Endodermal cell (in vitro differentiated cells): ENCODE data around the gene FLCN. TPM values are rescaled to one million over a fixed set of nuclear protein-coding genes. Genes with fewer than 3 reads are reported as not detected.

Experiments used
- DNase-seq: peaks from one replicate; pipeline ENCODE4 v3.0.0-alpha.2; 2017
- H3K27ac ChIP-seq: 2 replicates; pipeline ENCODE4 v1.5.1; 2013; ENCODE audit warnings: mild to moderate bottlenecking, low read depth, low read length, moderate library complexity
- H3K27me3 ChIP-seq: 2 replicates; pipeline ENCODE4 v1.6.1; 2013; ENCODE audit warnings: mild to moderate bottlenecking, low read length, moderate library complexity; ENCODE audit not compliant: insufficient read depth, control insufficient read depth, poor library complexity, severe bottlenecking
- H3K36me3 ChIP-seq: 2 replicates; pipeline ENCODE4 v1.7.0; 2013; ENCODE audit warnings: mild to moderate bottlenecking, low read length, moderate library complexity; ENCODE audit not compliant: control insufficient read depth, insufficient read depth
- H3K4me1 ChIP-seq: one replicate; pipeline ENCODE4 v1.7.0; 2013; ENCODE audit warnings: low read length; ENCODE audit not compliant: control insufficient read depth, insufficient read depth
- H3K4me3 ChIP-seq: 2 replicates; pipeline ENCODE4 v1.5.1; 2013; ENCODE audit warnings: mild to moderate bottlenecking, low read length, moderate library complexity
- H3K9ac ChIP-seq: 2 replicates; pipeline ENCODE4 v1.6.1; 2013; ENCODE audit warnings: mild to moderate bottlenecking, low read length, moderate library complexity; ENCODE audit not compliant: poor library complexity, severe bottlenecking; ENCODE audit errors: extremely low read depth
- H3K9me3 ChIP-seq: 2 replicates; pipeline ENCODE4 v1.6.1; 2013; ENCODE audit warnings: mild to moderate bottlenecking, low read length, moderate library complexity; ENCODE audit not compliant: control insufficient read depth
- H3K27ac Mint-ChIP-seq: 2 replicates; pipeline ENCODE4 v1.8.0; 2020; ENCODE audit warnings: mixed read lengths
- H3K27me3 Mint-ChIP-seq: 2 replicates; pipeline ENCODE4 v1.8.0; 2021; ENCODE audit warnings: mild to moderate bottlenecking, mixed read lengths; ENCODE audit not compliant: insufficient read depth
- H3K36me3 Mint-ChIP-seq: 2 replicates; pipeline ENCODE4 v1.8.0; 2020; ENCODE audit warnings: low read depth, mixed read lengths
- H3K4me1 Mint-ChIP-seq: 2 replicates; pipeline ENCODE4 v1.8.0; 2020; ENCODE audit warnings: mixed read lengths
- H3K4me3 Mint-ChIP-seq: 2 replicates; pipeline ENCODE4 v1.8.0; 2020; ENCODE audit warnings: mild to moderate bottlenecking, moderate library complexity, mixed read lengths
- H3K9me3 Mint-ChIP-seq: 2 replicates; pipeline ENCODE4 v1.8.0; 2020; ENCODE audit warnings: mild to moderate bottlenecking, mixed read lengths
- CTCF ChIP-seq: fragments of 200-600 bp; sonication (generic); conservative IDR thresholded peaks from 2 replicates; pipeline ENCODE4 v1.5.0; 2021; ENCODE audit warnings: antibody characterized with exemption, mild to moderate bottlenecking
- WGBS, 2 experiments: methylation state at CpG; one replicate each; pipeline versions ENCODE4 v1.1.5 to v1.1.7; 2013; ENCODE audit warnings: missing lambda C conversion rate in 2 of 2, mixed read lengths in 1 of 2; ENCODE audit not compliant: insufficient coverage in 1 of 2, insufficient read length in 1 of 2; 5-methylcytosine and 5-hydroxymethylcytosine counted together
- total RNA-seq, 2 donors: library from RNA; stranded (reverse); fragmentation: NEBNext Ultra II Directional in 1 of 2; extraction: Animal tissue kit (Norgen Biotek cat#: 25700) in 1 of 2; gene quantifications; 2 replicates in 1 of 2; 3 replicates in 1 of 2; pipeline ENCODE4 v1.2.1, GENCODE V29; 2021

Gene FLCN
- total RNA-seq, 2 donors from 2014 or later: 41.8 to 47.2 TPM

- no peak for DNase-seq
Measured at GRCh38 chr17:17190188-17190587, 46.8 kb downstream of the FLCN start.

GRCh38 chr17:17189559-17189958 lies 47.4 kb downstream of the FLCN start:
- TF ChIP-seq CTCF: no peak
- H3K27ac Mint-ChIP-seq: no peak overlapping the region
- H3K4me3 Mint-ChIP-seq: no peak overlapping the region
- Histone ChIP-seq H3K9me3 (no peaks in the 10 kb centered on the region), H3K9ac (no peak overlapping the region), H3K4me3 (no peak overlapping the region), H3K27me3 (no peaks in the 10 kb centered on the region), H3K4me1 (peaks cover 20% of the 10 kb centered on the region), H3K27ac (no peak overlapping the region), H3K36me3 (peaks cover 9% of the 10 kb centered on the region)
- 66 to 67% methylated on average over 4 of the region's 4 CpGs for WGBS, 2 experiments
- DNase-seq: no peak
- H3K9me3 Mint-ChIP-seq: no peaks in the 10 kb centered on the region
- H3K4me1 Mint-ChIP-seq: peaks cover 28% of the 10 kb centered on the region
- H3K36me3 Mint-ChIP-seq: peaks cover 12% of the 10 kb centered on the region
- H3K27me3 Mint-ChIP-seq: no peaks in the 10 kb centered on the region

More at GRCh38 chr17:17190188-17190587, 46.8 kb downstream of the FLCN start:
- peaks cover 10% of the 10 kb centered on the region for H3K36me3 Mint-ChIP-seq
- TF ChIP-seq CTCF: peak; percentile 18
- Histone ChIP-seq H3K4me1 (peaks cover 20% of the 10 kb centered on the region), H3K36me3 (peaks cover 9% of the 10 kb centered on the region), H3K9me3 (no peaks in the 10 kb centered on the region), H3K9ac (no peak overlapping the region), H3K4me3 (no peak overlapping the region), H3K27ac (no peak overlapping the region), H3K27me3 (no peaks in the 10 kb centered on the region)
- H3K4me3 Mint-ChIP-seq: no peak overlapping the region
- no peaks in the 10 kb centered on the region for H3K27me3 Mint-ChIP-seq
- H3K27ac Mint-ChIP-seq: no peak overlapping the region
- 94% methylated on average over 7 of the region's 7 CpGs for WGBS, 2 experiments
- no peaks in the 10 kb centered on the region for H3K9me3 Mint-ChIP-seq
- H3K4me1 Mint-ChIP-seq: peaks cover 22% of the 10 kb centered on the region

- Histone ChIP-seq H3K4me3 (no peak overlapping the region), H3K9me3 (no peaks in the 10 kb centered on the region), H3K9ac (no peak overlapping the region), H3K4me1 (peaks cover 20% of the 10 kb centered on the region), H3K27me3 (no peaks in the 10 kb centered on the region), H3K27ac (no peak overlapping the region), H3K36me3 (peaks cover 17% of the 10 kb centered on the region)
- WGBS, 2 experiments: 87 to 100% methylated on average over 2 to 4 of the region's 4 CpGs
- DNase-seq: no peak
- H3K27ac Mint-ChIP-seq: no peak overlapping the region
- H3K9me3 Mint-ChIP-seq: no peaks in the 10 kb centered on the region
- peaks cover 21% of the 10 kb centered on the region for H3K36me3 Mint-ChIP-seq
- TF ChIP-seq CTCF: no peak
- H3K27me3 Mint-ChIP-seq: no peaks in the 10 kb centered on the region
- no peak overlapping the region for H3K4me3 Mint-ChIP-seq
- H3K4me1 Mint-ChIP-seq: peaks cover 30% of the 10 kb centered on the region
Measured at GRCh38 chr17:17188586-17188985, 48.4 kb downstream of the FLCN start.
